NCI-H2029 treated with DMSO at 0.1 percent for 48 hours (cell line): ENCODE measurements around the gene STAM.
"Not testable (repeated sequence)": the region's sequence is repeated elsewhere in the genome, so short reads cannot be mapped to it uniquely, and the experiment has no call there.

ENCODE experiments used
- DNase-seq: peaks from one replicate; lab custom pipeline; 2025; lab: John Stamatoyannopoulos, UW

The STAM gene

GRCh38 chr10:17676919-17677318 lies 33.0 kb downstream of the STAM start:
- DNase-seq: no peak

GRCh38 chr10:17682236-17682946 lies 38.4 kb downstream of the STAM start:
- DNase-seq: no peak

GRCh38 chr10:17683541-17683940 lies 39.6 kb downstream of the STAM start:
- DNase-seq: no peak

DNA sequence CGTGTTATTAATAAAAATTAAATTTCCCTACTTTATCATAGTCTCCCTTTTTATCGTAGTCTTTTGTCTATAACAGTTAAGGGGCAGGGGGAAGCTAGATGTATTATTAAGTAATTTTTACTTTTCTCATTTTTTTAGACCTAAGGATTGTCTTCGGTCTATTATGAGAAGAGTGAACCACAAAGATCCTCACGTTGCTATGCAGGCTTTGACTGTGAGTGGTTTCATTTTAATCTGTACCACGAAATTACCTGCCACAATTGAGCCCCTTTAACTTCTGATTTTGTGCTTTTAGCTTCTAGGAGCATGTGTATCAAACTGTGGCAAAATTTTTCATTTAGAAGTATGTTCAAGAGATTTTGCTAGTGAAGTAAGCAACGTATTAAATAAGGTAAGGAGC lies 40.6 kb downstream of the STAM start:
- DNase-seq: no peak

DNA sequence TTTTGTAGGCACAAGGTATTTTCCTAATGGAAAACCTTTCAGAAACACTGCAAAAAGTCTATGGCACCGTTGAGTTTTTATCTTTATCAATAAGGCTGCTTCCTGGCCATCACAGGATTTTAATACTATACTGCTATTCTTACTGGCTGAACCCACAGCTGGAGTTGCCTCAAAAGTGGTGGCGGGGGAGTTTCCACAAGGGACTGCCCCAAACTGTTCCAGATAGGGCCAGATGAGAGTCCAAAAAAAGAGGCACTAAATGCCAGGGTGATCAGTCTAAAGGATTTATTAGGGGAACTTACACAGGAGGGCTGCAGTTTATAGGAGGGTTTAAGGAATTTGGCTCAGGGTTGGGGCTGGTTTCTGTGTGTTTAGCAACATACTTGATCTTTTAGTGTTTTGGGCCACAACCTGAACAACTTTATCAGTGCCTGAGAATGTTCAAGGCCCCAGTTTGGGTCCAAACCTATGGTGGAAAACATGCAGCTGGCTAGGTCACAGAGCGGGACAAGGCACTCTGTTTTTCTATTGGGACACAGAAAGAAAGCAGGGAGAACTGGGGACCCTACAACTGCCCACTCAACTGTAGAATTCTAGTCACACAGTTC lies 41.4 kb downstream of the STAM start:
- DNase-seq: no peak

DNA sequence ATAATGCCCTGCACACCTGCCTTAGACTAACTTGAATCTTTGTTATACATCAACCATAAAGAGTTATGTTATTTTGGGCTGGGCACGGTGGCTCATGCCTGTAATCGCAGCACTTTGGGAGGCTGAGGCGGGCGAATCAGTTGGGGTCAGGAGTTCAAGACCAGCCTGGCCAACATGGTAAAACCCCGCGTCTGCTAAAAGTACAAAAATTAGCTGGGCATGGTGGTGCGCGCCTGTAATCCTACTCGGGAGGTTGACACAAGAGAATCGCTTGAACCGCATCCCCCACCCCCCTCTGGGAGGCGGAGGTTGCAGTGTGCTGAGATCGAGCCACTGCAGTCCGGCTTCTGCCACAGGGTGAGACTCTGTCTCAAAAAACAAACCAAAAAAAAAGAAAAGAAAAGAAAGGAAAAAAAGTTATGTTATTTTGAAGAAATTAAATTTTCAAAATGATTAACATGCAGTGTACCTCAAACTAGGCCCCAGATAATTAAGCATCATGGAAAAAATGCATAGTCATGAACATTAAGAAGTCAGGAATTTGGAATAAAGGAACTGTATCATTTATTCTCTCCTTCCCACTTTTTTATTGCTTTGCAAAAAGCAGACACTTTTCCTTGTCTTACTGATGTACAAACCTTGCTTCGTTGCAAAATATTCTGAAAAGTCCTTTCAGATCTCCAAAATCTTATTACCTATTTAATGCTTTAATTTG lies 43.3 kb downstream of the STAM start:
- DNase-seq: no peak

DNA sequence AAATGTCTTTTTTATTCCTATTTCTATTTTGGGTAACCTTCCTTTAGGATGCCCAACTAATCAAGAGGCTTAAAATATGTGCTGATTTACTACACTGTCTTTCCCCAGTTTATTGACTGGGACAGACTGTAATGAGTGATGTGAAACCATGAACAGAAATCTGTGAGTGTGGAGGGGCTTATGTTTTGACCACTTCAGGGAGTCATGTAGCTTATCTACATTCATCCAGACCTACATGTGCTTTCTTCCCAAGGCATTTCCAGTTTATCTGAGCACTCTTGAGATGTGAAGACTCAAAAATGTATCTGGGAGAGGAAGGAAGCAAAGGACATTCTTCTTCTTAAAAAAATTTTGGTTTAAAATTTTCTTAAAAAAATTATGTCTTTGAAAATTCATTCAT lies 45.2 kb downstream of the STAM start:
- no peak for DNase-seq

DNA sequence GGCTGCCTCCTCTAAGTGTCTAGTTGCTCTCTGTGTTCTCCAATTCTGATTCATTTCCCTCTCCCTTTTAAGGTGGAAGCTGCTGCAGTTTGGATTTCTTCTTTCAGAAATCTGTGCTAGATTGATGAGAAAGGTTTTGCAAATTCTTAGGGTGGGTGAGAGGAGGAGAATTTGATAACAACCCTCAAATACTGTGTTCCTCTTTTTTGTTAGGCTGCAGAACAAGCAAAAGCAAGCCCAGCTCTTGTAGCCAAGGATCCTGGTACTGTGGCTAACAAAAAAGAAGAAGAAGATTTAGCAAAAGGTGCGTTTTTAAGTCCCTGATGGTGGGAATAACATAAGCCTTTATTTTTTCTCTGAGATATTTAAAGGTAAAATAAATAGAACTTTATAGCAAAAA lies 49.1 kb downstream of the STAM start:
- DNase-seq: no peak

DNA sequence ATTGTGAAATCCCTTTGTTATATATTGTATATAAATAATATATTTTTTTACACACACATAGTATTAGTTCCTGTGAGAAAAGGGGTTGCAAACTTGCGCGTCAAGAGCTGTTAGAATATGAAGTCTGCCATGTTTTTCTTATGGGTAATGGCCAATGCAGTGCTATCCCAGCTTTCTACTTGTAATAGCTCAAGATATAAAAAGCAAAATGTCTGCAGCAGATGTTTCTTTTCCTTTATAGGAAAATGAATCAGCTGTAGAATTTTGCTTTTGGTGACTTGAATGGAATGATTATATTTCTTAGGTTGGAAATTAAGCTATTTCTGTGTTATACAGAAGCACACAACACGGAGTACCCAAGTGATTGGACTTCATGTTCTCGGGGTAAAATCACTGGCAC lies 54.7 kb downstream of the STAM start:
- no peak for DNase-seq

DNA sequence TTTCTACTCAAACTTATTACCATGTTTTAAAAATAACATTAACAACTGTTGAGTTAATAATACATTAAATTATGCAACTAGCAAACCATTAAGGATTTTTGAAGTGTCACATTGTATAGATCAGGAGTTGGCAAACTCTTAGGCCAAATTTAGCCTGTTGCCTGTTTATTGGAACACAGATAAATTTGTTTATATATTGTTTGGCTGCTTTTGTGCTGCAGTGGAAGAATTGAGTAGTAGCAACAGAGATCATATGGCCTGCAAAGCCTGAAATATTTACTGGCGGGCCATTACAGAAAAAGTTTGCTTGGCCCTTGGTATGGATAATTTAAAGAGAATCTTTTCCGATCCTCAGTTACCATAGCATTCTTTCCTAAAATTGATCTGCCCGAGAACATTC lies 57.4 kb downstream of the STAM start:
- no peak for DNase-seq

- DNase-seq: no peak
These were observed 59.8 kb downstream of the STAM start for GRCh38 chr10:17703706-17704105.

GRCh38 chr10:17708821-17709220 lies 64.9 kb downstream of the STAM start:
- no peak for DNase-seq

GRCh38 chr10:17709492-17709891 lies 65.5 kb downstream of the STAM start:
- no peak for DNase-seq

- no peak for DNase-seq
These were observed 66.2 kb downstream of the STAM start for GRCh38 chr10:17710181-17710580.

GRCh38 chr10:17712053-17712452 lies 68.1 kb downstream of the STAM start:
- DNase-seq: no peak

DNA sequence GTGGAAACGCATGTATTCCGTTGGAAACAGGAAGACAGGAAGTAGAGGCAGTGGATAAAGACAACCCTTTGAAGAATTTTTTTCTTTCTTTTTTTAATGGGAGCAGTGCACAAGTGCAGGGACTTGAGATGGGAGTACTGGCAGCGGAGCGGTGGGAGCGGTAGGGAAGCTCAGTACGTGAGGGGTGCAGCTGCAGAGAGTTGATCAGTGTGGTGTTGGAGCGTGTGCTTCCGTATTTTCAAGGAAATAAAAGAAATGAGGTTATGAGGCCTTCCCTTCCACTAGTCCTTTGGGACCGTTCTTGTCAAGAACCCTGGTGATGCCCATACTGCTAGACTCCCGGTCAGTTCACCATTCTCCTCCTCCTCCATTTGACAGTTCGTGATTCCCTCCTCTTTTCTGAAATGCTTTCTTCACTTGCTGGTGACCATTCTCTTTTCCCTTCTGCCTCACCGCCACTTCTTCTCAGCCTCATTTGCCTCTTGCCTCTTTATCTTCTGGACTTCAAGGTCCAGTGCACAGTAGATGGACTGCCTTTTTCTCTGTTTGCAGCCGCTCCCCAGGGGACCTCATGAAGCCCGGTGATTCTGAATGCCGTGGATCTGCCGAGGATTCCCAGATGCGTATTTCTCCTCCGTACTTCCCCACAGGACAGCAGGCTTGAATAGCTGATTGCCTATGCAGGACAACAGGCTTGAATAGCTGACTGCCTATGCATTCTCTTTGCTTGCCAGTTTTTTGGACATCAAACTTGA lies 68.9 kb downstream of the STAM start:
- DNase-seq: no peak

GRCh38 chr10:17713758-17714157 lies 69.8 kb downstream of the STAM start:
- DNase-seq: no peak

DNA sequence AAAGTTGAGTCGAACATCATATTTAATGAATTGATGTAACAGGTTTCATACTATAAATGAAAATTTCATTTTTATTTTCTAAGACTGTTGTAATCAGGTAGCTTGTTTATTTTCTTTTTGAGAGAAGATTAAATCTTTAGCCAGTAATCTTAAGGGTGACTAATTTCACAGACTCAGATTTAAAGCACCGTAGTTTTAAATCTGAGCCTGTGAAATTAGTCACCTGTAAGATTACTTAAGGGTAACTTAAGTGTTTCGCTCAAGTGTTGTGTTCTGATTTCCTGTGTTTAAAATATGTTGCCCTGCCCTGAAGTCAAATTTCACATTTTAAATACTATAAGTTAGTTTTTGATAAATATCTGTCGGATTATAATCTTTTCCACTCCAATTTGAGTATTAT lies 72.2 kb downstream of the STAM start:
- no peak for DNase-seq

- not testable (repeated sequence) for DNase-seq
These were observed 78.5 kb downstream of the STAM start for GRCh38 chr10:17722317-17723014.

DNA sequence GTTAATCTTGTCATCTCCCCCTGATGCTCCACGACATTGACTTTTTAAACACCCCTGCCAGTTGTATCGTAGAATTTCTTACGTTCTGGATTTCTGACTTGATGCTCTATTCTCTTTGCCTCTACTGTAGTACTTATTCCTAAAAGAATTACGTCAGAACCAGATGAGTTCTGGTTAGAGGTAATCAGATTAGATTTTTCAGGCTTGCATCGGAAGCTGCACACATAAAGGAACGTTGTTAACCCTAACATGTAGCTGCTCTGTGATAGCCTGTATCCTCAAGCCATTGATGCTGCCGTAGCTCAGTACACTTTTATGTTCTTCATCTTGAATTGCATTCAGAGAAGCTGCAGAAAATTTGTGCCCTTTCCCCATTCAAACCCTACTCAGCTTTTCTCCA lies 81.8 kb downstream of the STAM start:
- DNase-seq: no peak

GRCh38 chr10:17729630-17730029 lies 85.7 kb downstream of the STAM start:
- no peak for DNase-seq

DNA sequence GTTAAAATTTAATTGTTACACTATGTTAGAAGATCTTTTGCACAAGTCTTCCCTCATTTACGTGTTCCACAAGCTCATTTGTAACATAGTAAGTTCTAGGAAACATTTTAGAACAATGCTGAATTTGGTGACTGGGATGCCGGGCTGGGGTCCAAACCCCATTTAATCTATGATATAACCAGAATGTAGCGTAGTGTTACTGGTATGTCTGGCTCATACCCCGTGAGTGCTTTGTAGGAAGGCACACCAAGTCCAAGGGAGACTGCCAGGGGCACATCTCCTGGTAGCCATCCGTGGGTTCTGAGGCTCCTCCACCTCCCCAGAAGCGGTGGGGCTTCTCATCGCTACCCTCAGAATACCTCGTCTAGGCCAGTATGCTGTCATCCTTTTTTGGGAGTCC lies 86.7 kb downstream of the STAM start:
- DNase-seq: no peak
